Upper lobe of right lung (tissue), 1 donor: ENCODE data around the gene ANKRD33. TPM values are rescaled to one million over a fixed set of nuclear protein-coding genes. Genes with fewer than 3 reads are reported as not detected.

Experiments
- ATAC-seq: fragments of 200-7000 bp; cut with Tn5 transposase; one replicate; pipeline ENCODE4 v1.9.1; 2020; ENCODE audit warnings: mild to moderate bottlenecking, moderate library complexity
- DNase-seq: peaks from one replicate; pipeline ENCODE4 v3.0.0-alpha.2; 2020
- H3K27ac ChIP-seq: fragments of 200-600 bp; one replicate; pipeline ENCODE4 v1.8.0; 2022
- H3K27me3 ChIP-seq: fragments of 200-600 bp; one replicate; pipeline ENCODE4 v1.8.0; 2022; ENCODE audit warnings: mild to moderate bottlenecking
- H3K36me3 ChIP-seq: fragments of 200-600 bp; one replicate; pipeline ENCODE4 v1.8.0; 2022
- H3K4me1 ChIP-seq: fragments of 200-600 bp; one replicate; pipeline ENCODE4 v1.8.0; 2022
- H3K4me3 ChIP-seq: fragments of 200-600 bp; one replicate; pipeline ENCODE4 v1.8.0; 2022; ENCODE audit warnings: mild to moderate bottlenecking
- H3K9me3 ChIP-seq: fragments of 200-600 bp; one replicate; pipeline ENCODE4 v1.8.0; 2022
- CTCF ChIP-seq: fragments of 200-600 bp; IDR thresholded peaks from one replicate; pipeline ENCODE4 v1.8.0; 2022; ENCODE audit warnings: antibody characterized with exemption
- intact Hi-C: fragments of 100-400 bp; cut with DNase I; formaldehyde crosslinking; loops from one replicate; pipeline ENCODE4 v1.11.0; 2022
- total RNA-seq: library from RNA; stranded (reverse); fragmentation: NEBNext Ultra II Directional; extraction: Animal tissue kit (Norgen Biotek cat#: 25700); gene quantifications from one replicate; pipeline ENCODE4 v1.2.1, GENCODE V29; 2021
- donor health status: DM: no; HTN: yes; CAD: no; lungs with severe emphysema.

ANKRD33 gene
- total RNA-seq, 1 donor from 2014 or later: not detected

GRCh38 chr12:51895378-51896135 is 7.7 kb downstream of the ANKRD33 start:
- intact Hi-C loops: no loop called here
- TF ChIP-seq CTCF: no peak
- Histone ChIP-seq H3K4me1 (peaks cover 17% of the 10 kb centered on the region), H3K9me3 (no peaks in the 10 kb centered on the region), H3K27me3 (no peaks in the 10 kb centered on the region), H3K27ac (peak overlapping the region; percentile 30), H3K4me3 (no peak overlapping the region), H3K36me3 (no peaks in the 10 kb centered on the region)
- ATAC-seq: no peak
- peak; percentile 40 for DNase-seq

- intact Hi-C loops: no loop called here
- Histone ChIP-seq H3K36me3 (no peaks in the 10 kb centered on the region), H3K4me3 (no peak overlapping the region), H3K4me1 (peaks cover 17% of the 10 kb centered on the region), H3K27me3 (no peaks in the 10 kb centered on the region), H3K27ac (peak overlapping the region; percentile 30), H3K9me3 (no peaks in the 10 kb centered on the region)
- ATAC-seq (no peak), DNase-seq (peak; percentile 28)
- TF ChIP-seq CTCF: no peak
Measured at GRCh38 chr12:51896236-51896635, 8.3 kb downstream of the ANKRD33 start.

- Histone ChIP-seq H3K4me3 (no peak overlapping the region), H3K9me3 (no peaks in the 10 kb centered on the region), H3K27me3 (no peaks in the 10 kb centered on the region), H3K36me3 (no peaks in the 10 kb centered on the region), H3K27ac (peak overlapping the region; percentile 60), H3K4me1 (peaks cover 17% of the 10 kb centered on the region)
- DNase-seq (peak; percentile 43), ATAC-seq (peak; percentile 29)
- intact Hi-C loops: no loop called here
- no peak for TF ChIP-seq CTCF
Measured at GRCh38 chr12:51897181-51897580, 9.3 kb downstream of the ANKRD33 start.

- Histone ChIP-seq H3K27ac (peak overlapping the region; percentile 11), H3K9me3 (no peaks in the 10 kb centered on the region), H3K27me3 (no peaks in the 10 kb centered on the region), H3K36me3 (no peaks in the 10 kb centered on the region), H3K4me1 (peaks cover 17% of the 10 kb centered on the region), H3K4me3 (no peak overlapping the region)
- no peak for TF ChIP-seq CTCF
- no peak for DNase-seq
- intact Hi-C loops: no loop called here
- no peak for ATAC-seq
Measured at GRCh38 chr12:51898506-51898905, 10.6 kb downstream of the ANKRD33 start.

GRCh38 chr12:51898937-51899336 is 11.0 kb downstream of the ANKRD33 start:
- Histone ChIP-seq H3K9me3 (no peaks in the 10 kb centered on the region), H3K4me3 (no peak overlapping the region), H3K27me3 (no peaks in the 10 kb centered on the region), H3K27ac (peak overlapping the region; percentile 11), H3K36me3 (no peaks in the 10 kb centered on the region), H3K4me1 (peaks cover 17% of the 10 kb centered on the region)
- DNase-seq (peak; percentile 53), ATAC-seq (peak; percentile 52)
- no peak for TF ChIP-seq CTCF
- intact Hi-C loops: no loop called here
